ENCODE results near the gene MSMP.
A peak's percentile ranks its signal among the peaks of the same experiment; 100 is the strongest.

The MSMP gene, protein sequence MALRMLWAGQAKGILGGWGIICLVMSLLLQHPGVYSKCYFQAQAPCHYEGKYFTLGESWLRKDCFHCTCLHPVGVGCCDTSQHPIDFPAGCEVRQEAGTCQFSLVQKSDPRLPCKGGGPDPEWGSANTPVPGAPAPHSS

DNA sequence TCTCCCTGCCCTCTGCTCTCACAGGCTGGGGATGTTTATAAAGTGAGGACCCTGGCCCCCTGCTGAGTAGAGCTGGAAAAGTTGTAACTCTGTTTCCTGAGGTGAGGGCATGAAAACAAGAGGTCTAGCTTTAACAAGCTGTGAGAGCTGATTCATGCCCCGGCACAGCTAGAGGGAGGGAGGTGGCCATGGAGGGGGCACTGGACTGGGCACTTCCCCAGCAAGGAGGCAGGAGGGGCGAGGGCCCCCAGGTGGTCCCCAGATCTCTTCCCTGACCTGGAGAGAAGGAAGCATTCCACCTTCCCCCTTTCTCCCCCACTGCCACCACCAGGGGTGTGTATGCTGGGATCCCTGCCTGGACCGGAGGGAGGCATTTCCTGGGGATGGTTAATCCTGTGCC is at the start of gene MSMP:
Gene MSMP (minus strand): TSS at position 13 of the 400 bp plus-strand sequence. CDS start 147 bp downstream, outside the sequence.
- in situ Hi-C loops (cut with HindIII; ENCODE audit: low pct_ligation_motif_present, low pct_unique_long_range_greater_than_20kb, low sequenced_read_pairs), result no loop called here
- no peak for DNase-seq

- in situ Hi-C loops (cut with HindIII; ENCODE audit: low pct_ligation_motif_present, low pct_unique_long_range_greater_than_20kb, low sequenced_read_pairs), result no loop called here
- no peak for DNase-seq
These were observed 47.5 kb upstream of the MSMP start for GRCh38 chr9:35801328-35802128.

DNA sequence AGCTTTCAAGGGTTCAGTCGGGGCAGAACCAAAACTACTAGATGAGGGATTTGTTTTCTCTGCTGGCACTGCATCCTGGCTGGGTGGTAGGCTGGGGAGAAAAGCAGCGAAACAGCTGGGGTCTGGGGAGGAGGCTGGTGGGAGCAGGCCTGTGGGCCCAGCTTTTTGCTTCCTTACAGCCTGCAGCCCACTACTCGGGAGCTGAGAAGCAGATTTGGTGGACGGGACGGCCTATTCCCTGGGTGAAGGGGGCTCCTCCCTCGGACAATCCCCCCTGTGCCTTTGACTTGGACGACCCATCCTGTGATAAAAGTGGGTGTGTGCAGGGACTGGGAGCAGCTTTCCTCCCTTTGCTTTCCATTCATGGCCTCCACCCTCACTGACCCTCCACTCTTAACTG is 46.5 kb upstream of the MSMP start:
- DNase-seq, result no peak

GRCh38 chr9:35798658-35799374 is 44.7 kb upstream of the MSMP start:
- in situ Hi-C loops (cut with HindIII; ENCODE audit: low pct_ligation_motif_present, low pct_unique_long_range_greater_than_20kb, low sequenced_read_pairs), result no loop called here
- DNase-seq, result no peak

More for the DNA sequence above, 46.5 kb upstream of the MSMP start:
- in situ Hi-C loops (cut with HindIII; ENCODE audit: low pct_ligation_motif_present, low pct_unique_long_range_greater_than_20kb, low sequenced_read_pairs), result no loop called here

DNA sequence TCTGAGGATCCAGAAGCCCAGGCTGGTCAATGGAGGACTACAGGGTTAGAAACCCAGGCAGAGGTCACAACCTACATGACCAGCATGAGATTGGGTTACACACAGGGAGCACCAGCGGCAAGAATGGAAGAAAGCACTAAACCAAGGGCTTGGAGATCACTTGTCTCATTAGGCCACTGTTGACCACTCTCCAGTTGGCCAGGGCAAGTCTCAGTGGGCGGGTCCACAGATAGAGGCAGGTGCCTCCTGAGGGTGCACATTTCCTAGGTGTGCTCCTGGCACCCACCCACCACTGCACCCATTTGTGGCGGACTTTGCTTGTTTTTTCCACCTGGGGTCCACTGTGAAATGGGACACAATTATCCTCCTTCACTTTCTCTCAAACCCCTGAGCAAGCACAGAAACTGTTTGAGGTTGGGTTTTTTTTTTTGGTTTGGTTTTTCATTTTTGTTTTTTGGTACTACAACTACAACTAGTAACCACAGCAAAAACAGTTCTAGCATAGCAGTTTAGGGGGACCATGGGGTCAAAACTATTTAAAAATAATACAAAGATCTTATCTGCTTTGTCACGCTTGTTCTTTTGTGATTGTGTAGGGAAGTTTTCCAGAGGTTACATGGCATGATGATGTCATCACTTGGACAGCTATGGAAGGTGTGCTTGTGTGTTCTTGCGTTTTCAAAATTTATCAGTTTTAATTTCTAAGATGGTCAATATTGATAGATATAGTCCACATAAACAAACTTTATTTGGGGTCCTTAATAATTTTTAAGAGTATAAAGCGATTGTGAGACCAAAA is 43.4 kb upstream of the MSMP start:
- no peak for DNase-seq
- in situ Hi-C loops (cut with HindIII; ENCODE audit: low pct_ligation_motif_present, low pct_unique_long_range_greater_than_20kb, low sequenced_read_pairs), result no loop called here

GRCh38 chr9:35795695-35796094 is 41.6 kb upstream of the MSMP start:
- no peak for DNase-seq
- in situ Hi-C loops (cut with HindIII; ENCODE audit: low pct_ligation_motif_present, low pct_unique_long_range_greater_than_20kb, low sequenced_read_pairs), result no loop called here

GRCh38 chr9:35793461-35793860 is 39.4 kb upstream of the MSMP start:
- DNase-seq, result no peak
- in situ Hi-C loops (cut with HindIII; ENCODE audit: low pct_ligation_motif_present, low pct_unique_long_range_greater_than_20kb, low sequenced_read_pairs), result no loop called here

GRCh38 chr9:35792826-35793225 is 38.8 kb upstream of the MSMP start:
- no peak for DNase-seq
- in situ Hi-C loops (cut with HindIII; ENCODE audit: low pct_ligation_motif_present, low pct_unique_long_range_greater_than_20kb, low sequenced_read_pairs), result no loop called here

DNA sequence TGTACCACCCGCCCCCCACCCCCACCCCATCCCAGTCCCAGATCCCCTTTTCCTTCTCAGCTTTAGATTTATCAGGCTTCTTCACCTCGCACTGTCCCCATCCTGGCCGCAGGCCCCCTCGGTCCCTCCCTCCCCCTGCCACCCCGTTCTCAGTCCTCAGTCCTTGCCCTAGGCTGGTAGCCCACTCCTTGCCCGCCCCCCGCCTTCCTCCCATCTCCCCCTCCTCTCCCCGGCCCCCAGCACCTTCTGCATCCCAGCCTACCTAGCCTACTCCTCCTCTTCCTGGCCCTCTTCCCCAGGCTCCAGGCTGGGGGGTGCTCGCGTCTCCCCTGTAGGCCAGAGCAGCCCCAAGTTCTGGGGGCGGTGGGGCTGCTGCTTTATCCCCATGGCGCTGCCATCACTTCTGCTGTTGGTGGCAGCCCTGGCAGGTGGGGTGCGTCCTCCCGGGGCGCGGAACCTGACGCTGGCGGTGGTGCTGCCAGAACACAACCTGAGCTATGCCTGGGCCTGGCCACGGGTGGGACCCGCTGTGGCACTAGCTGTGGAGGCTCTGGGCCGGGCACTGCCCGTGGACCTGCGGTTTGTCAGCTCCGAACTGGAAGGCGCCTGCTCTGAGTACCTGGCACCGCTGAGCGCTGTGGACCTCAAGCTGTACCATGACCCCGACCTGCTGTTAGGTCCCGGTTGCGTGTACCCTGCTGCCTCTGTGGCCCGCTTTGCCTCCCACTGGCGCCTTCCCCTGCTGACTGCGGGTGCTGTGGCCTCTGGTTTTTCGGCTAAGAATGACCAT is 38.1 kb upstream of the MSMP start:
- no peak for DNase-seq

DNA sequence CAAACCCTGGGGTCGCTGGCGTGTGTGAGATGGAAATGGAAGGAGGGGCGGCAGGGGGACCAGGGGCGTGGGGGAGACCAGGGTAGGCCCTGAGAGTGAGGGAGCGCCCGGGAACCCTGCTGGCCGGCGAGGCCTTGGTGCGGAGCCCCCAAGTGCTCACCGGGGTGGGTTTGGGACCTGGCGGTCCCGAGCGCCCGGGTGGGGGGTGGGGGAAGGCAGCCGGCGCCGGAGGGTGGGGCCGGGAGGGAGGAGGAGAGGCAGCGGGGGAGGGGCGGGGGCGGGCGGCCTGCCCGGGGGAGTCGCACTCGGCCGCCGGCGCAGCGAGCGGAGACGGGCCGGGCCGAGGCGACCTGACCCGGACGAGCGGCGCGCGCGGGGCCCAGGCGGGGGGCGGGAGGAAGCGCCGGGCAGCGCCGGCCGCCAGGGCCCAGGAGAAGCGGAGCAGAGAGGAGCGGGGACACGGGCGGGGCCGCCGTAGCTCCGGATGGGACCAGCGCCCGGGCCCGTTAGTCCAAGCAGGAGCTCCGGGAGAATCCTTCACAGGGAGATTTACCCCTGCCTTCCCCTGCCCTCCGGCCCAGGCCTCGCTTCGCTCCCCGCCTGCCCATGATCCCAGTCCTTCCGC is 37.3 kb upstream of the MSMP start, which contains the start of gene NPR2:
Gene NPR2 (plus strand): TSS at position 295 of the 625 bp plus-strand sequence. CDS start 818 bp downstream, outside the sequence.
- in situ Hi-C loops (cut with HindIII; ENCODE audit: low pct_ligation_motif_present, low pct_unique_long_range_greater_than_20kb, low sequenced_read_pairs), result no loop called here
- DNase-seq, result no peak

More for the DNA sequence above, 38.1 kb upstream of the MSMP start:
- in situ Hi-C loops (cut with HindIII; ENCODE audit: low pct_ligation_motif_present, low pct_unique_long_range_greater_than_20kb, low sequenced_read_pairs), result no loop called here

GRCh38 chr9:35790385-35791296 is 36.6 kb upstream of the MSMP start:
- in situ Hi-C loops (cut with HindIII; ENCODE audit: low pct_ligation_motif_present, low pct_unique_long_range_greater_than_20kb, low sequenced_read_pairs), result no loop called here
- DNase-seq, result peak; percentile 71

GRCh38 chr9:35790025-35790384 is 35.9 kb upstream of the MSMP start:
- in situ Hi-C loops (cut with HindIII; ENCODE audit: low pct_ligation_motif_present, low pct_unique_long_range_greater_than_20kb, low sequenced_read_pairs), result no loop called here
- DNase-seq, result no peak

- DNase-seq, result no peak
- in situ Hi-C loops (cut with HindIII; ENCODE audit: low pct_ligation_motif_present, low pct_unique_long_range_greater_than_20kb, low sequenced_read_pairs), result no loop called here
These were observed 35.5 kb upstream of the MSMP start for GRCh38 chr9:35789541-35789940.

DNA sequence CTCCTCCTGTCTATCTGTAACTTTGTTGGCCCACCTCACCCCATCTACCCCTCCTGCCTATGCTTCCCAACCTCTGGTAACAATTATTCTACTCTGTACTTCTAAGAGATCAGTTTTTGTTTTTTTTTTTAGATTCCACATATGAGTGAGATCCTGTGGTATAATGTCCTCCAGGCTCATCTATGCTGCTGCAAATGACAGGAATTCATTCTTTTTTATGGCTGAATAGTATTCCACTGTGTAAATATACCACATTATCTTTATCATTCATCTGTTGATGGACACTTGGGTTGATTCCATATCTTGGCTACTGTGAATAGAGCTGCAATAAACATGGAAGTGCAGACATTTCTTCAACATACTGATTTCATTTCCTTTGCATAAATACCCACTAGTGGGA is 29.3 kb upstream of the MSMP start:
- no peak for DNase-seq
- in situ Hi-C loops (cut with HindIII; ENCODE audit: low pct_ligation_motif_present, low pct_unique_long_range_greater_than_20kb, low sequenced_read_pairs), result no loop called here

DNA sequence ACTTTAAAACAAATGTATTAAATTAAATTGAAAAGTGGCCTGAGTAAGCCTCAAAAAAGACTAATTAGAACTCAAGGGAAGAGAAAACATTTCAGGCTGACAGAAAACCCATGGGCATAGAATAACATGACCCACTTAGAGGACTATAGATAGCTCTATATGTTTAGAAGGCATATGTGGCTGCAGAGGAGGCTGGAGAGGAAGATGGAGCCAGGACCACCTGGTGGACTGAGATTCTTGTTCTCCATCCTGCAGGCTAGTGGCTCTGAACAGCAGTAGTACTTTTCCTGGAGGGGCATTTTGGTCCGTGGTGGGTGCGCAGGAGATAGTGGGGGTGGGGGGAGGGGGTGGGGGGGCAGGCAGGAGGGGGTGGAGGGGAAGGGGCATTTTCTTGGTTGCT is 27.0 kb upstream of the MSMP start:
- in situ Hi-C loops (cut with HindIII; ENCODE audit: low pct_ligation_motif_present, low pct_unique_long_range_greater_than_20kb, low sequenced_read_pairs), result no loop called here

DNA sequence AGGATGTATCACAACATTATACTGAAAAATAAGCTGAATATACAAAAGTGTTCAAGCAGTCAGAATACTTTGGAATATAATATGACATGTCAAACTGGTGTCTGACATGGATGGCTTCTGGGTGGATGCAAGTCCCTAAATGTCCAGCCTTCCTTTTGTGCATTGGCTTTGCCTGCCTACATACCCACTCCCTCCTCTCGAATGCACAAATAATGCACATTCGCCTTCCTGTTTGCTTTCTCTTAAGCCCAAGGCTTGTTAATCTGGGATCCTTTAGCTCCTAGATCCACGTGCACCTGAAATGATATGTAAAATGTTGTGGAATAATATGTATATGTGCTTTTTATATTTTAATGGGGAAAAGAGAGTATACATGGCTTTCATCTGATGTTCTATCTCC is 24.4 kb upstream of the MSMP start:
- no peak for DNase-seq
- in situ Hi-C loops (cut with HindIII; ENCODE audit: low pct_ligation_motif_present, low pct_unique_long_range_greater_than_20kb, low sequenced_read_pairs), result no loop called here

More for the DNA sequence above, 27.0 kb upstream of the MSMP start:
- DNase-seq, result no peak

GRCh38 chr9:35776018-35776417 is 21.9 kb upstream of the MSMP start:
- DNase-seq, result no peak
- in situ Hi-C loops (cut with HindIII; ENCODE audit: low pct_ligation_motif_present, low pct_unique_long_range_greater_than_20kb, low sequenced_read_pairs), result no loop called here

Data from ACHN (cell line).